HuH-7 (cell line): ENCODE results near the gene LRRC28.

Source experiments
- DNase-seq: peaks from one replicate; pipeline ENCODE4 v3.0.0; 2011; ENCODE audit warnings: low spot score

Gene LRRC28

DNA sequence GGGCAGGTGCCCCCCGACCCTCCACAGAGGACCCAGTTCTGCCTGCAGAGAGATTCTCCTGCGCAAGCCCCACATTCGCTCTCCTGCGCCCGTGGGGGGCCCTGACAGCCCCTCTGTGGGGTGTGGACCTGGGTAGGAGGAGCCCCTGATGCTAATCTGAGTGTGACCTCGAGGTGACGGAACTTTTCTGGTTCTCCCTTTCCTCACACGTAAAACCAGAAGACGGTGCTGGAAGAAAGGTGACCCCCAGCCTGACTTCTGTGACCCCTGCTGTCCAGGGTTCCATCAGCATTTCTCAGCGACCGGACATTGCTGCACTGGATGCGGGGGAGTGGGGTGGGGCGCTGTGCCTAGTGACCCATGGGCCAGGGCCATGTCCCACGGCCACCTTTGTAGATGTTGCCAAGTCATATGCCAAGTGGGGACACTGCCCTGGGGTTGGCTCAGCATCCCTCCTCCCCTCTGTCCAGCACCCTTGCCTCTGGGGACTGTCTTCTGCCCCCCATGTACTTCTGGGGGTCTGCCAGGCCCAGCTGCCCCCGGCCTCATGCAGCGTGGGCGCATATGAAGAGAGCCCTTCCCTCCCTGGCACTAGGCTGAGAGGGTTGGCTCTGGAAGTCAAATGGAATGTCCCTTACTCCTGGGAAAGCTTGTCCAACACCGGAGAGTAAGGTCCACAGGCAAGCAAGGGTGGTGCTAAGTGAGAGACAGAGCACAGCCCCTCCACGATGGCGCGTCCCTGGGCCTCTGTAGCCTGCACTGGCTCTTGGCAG, 185.4 kb downstream of the LRRC28 start:
- no peak for DNase-seq

DNA sequence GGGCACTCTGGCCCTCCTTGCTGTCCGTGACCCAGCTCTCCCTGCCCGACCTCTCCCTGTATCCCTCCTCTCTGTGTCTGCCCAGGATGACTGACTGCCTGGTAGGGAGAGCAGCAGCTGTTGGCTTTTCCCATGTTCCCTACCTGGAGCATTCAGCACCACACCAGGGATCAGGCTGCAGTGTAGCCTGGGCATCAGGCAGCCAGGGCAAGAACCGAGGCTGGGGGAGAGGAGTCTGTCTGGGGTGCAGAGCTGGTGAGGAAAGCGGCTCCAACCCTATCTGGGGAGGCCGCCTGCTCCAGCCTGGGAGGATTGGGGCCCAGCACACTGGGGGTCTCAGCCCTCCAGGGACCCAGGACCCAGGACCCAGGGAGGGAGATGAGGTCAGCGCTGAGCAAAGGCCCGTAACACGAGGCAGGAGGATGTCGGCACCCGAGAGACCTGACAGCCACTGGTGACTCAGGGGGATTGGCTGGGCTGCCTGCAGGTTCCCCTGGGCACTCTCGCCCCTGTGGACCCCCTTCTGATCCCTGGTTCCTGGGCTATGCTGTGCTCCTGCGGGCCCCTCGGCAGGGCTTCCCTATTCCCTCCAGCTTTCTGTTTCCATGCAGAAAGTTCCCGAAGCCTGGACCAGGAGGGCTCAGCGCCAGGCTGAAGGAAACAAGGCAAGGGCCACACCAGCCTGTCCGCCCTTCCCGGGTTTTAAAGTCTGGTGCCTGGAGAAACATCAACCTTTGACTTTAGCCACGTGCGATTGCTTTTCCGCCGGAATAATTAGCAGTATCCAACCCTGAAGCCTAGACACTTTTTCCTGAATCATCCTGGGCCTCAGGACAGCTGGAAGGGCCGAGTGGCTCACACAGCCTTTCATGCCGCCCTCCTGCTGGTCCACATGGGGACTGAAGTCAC, 186.3 kb downstream of the LRRC28 start:
- DNase-seq: no peak

DNA sequence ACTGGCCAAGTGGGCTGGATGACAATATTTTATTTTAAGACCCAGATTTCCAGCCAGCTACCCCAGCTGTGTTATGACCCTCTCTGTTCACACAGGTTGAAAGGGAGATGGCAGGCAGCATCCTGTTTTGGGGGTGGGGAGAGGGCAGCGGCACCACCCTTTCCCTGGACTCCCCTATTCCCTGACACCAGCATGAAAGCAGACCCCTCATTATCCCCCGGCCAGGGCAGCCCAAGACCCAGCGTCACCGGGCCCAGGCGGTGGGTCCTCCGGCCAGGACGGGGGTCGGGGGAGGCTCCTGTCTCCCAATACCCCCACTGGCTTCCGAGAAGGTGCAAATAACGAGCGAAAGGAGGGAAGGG, 186.9 kb downstream of the LRRC28 start:
- DNase-seq: no peak

DNA sequence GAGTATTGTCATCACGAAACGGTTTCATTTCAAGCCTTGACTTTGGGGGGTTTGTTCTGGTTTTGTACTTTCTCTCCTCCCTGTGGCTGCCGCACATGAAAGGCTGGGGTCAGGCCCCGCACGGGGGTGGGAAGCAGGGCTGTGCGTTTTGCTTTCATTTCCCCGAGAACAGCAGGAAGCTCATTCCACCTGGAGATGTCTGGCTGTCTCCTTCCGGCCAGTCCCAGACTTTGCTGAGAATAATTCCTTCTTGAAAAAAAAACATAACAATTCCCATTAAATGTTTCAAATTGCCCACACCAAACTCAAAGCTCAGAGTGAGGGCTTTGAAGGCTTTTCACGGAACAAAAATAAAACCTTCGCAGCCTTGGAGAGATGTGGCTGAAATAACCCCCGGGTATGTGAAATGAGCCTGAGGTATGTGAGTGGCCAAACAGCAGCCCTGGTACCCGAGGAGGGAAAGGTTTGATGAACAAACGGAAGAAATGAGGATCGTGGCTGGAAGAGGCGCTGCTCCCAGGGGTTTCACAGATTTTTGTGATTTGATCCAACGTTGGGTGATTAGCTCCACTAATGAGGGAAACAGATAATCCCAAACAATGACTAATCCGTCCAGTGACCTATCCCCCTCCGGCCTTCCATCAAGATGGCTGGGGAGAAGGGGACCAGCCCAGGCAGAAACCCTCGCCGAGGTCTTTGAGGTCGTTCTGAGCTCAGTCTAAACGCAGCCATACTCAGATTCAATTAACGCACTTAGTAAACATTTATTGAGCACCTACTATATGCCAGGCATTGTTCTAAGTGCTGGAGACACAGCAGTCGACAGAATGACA, 187.6 kb downstream of the LRRC28 start:
- no peak for DNase-seq

DNA sequence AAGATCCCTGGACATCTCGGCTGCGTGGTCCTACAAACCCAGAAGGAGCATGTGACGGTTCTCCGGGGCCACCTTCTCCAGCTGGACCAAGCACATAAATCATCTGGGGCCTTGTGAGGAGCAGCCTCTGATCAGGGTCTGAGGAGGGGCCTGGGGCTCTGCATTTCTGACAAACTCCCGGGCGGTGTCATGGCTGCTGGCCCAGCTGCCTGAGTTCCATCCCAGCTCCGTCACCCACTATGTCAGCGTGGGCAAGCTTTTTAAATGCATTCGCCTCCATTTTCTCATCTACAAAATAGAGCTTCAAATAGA, 188.2 kb downstream of the LRRC28 start:
- no peak for DNase-seq

DNA sequence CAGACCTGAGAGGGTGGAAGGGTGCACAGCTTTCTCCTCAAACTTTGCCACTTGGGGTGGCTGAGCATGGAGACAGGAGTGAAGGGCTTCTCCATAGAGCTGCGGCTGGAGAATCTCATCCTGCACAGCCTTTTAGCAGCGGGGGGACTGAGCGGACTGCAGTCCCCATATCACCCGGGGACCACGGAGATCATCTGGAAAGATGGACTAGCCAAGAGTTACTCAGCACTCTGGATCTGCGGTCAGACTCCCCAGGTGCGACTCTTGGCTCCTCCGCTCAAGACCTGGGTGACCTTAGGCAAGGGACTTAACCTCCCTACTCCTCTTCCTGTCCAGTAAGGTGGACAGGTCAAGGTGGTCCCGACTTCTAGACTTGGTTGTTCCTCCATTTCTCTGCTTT, 188.7 kb downstream of the LRRC28 start:
- DNase-seq: no peak
